OCI-LY1 (cell line): ENCODE results near the gene UFD1.

Source experiments
- H2AFZ ChIP-seq: fragments of 200-600 bp; sonication (generic), shearing (Covaris generic); 2 replicates; pipeline ENCODE4 v1.6.0; 2014; ENCODE audit warnings: antibody characterized with exemption, mild to moderate bottlenecking, low read length
- H3F3A ChIP-seq: fragments of 200-600 bp; sonication (generic), shearing (Covaris generic); 2 replicates; pipeline ENCODE4 v1.6.0; 2014; ENCODE audit warnings: mild to moderate bottlenecking, antibody characterized with exemption, low read length, moderate library complexity; ENCODE audit not compliant: insufficient read depth
- H3K27ac ChIP-seq: fragments of 200-600 bp; sonication (generic); 2 replicates; pipeline ENCODE4 v1.5.1; 2014; ENCODE audit warnings: low read length, mixed run types, mild to moderate bottlenecking, low read depth; ENCODE audit not compliant: poor library complexity, severe bottlenecking
- H3K27me3 ChIP-seq: fragments of 200-600 bp; sonication (generic); 2 replicates; pipeline ENCODE4 v1.6.0; 2014; ENCODE audit warnings: antibody characterized with exemption, mild to moderate bottlenecking, low read length, moderate library complexity; ENCODE audit not compliant: insufficient read depth
- H3K36me3 ChIP-seq: fragments of 200-600 bp; sonication (generic); 2 replicates; pipeline ENCODE4 v1.6.1; 2014; ENCODE audit warnings: mild to moderate bottlenecking, antibody characterized with exemption, low read length, moderate library complexity, mixed read lengths; ENCODE audit not compliant: insufficient read depth
- H3K4me1 ChIP-seq: fragments of 200-600 bp; sonication (generic); 2 replicates; pipeline ENCODE4 v1.5.1; 2014; ENCODE audit warnings: mild to moderate bottlenecking, low read length, moderate library complexity; ENCODE audit not compliant: insufficient read depth, severe bottlenecking
- H3K4me2 ChIP-seq: fragments of 200-600 bp; sonication (generic), shearing (Covaris generic); 2 replicates; pipeline ENCODE4 v1.6.1; 2014; ENCODE audit warnings: low read length
- H3K4me3 ChIP-seq: fragments of 200-600 bp; sonication (generic); 2 replicates; pipeline ENCODE4 v1.5.1; 2014; ENCODE audit warnings: low read length, low read depth, mild to moderate bottlenecking, mixed read lengths; ENCODE audit not compliant: poor library complexity, severe bottlenecking
- H3K79me2 ChIP-seq: fragments of 200-600 bp; shearing (Covaris generic); 2 replicates; pipeline ENCODE4 v1.6.1; 2016; ENCODE audit warnings: mixed run types, low read length, mixed read lengths; ENCODE audit not compliant: insufficient read depth
- H3K9ac ChIP-seq: fragments of 200-600 bp; sonication (generic), shearing (Covaris generic); 2 replicates; pipeline ENCODE4 v1.6.1; 2014; ENCODE audit warnings: mild to moderate bottlenecking, low read length, mixed read lengths
- H3K9me2 ChIP-seq: fragments of 200-600 bp; sonication (generic), shearing (Covaris generic); 2 replicates; pipeline ENCODE4 v1.6.1; 2014; ENCODE audit warnings: low read depth, mild to moderate bottlenecking, low read length, mixed read lengths
- H3K9me3 ChIP-seq: fragments of 200-600 bp; shearing (Covaris generic); 2 replicates; pipeline ENCODE4 v1.6.1; 2014; ENCODE audit warnings: low read length, mixed read lengths
- H4K20me1 ChIP-seq: fragments of 200-600 bp; sonication (generic), shearing (Covaris generic); 2 replicates; pipeline ENCODE4 v1.6.0; 2016; ENCODE audit warnings: mild to moderate bottlenecking, low read length; ENCODE audit not compliant: insufficient read depth
- CTCF ChIP-seq: fragments of 200-600 bp; sonication (generic), shearing (Covaris generic); IDR thresholded peaks from 2 replicates; pipeline ENCODE4 v1.5.1; 2017; ENCODE audit warnings: mild to moderate bottlenecking, antibody characterized with exemption, low read length, moderate library complexity, mixed read lengths
- EZH2 ChIP-seq: fragments of 200-600 bp; sonication (generic), shearing (Covaris generic); IDR thresholded peaks from 2 replicates; pipeline ENCODE4 v1.8.0; 2017; ENCODE audit warnings: borderline replicate concordance, mixed run types, mild to moderate bottlenecking, antibody characterized with exemption, low read length, moderate library complexity, mixed read lengths

Gene UFD1

GRCh38 chr22:19401483-19401882, 77.5 kb downstream of the UFD1 start:
- Histone ChIP-seq H4K20me1 (no peaks in the 10 kb centered on the region), H3K79me2 (no peaks in the 10 kb centered on the region), H3K4me2 (no peak overlapping the region), H3K9ac (no peak overlapping the region), H3F3A (no peaks in the 10 kb centered on the region), H3K36me3 (peaks cover 89% of the 10 kb centered on the region), H2AFZ (no peak overlapping the region), H3K27ac (no peak overlapping the region), H3K9me3 (no peaks in the 10 kb centered on the region), H3K9me2 (no peaks in the 10 kb centered on the region), H3K27me3 (no peaks in the 10 kb centered on the region), H3K4me3 (no peak overlapping the region), H3K4me1 (no peaks in the 10 kb centered on the region)
- no peak for TF ChIP-seq CTCF
- TF ChIP-seq EZH2 = no peak

GRCh38 chr22:19400881-19401280, 78.1 kb downstream of the UFD1 start:
- no peaks in the 10 kb centered on the region for H3K27me3 ChIP-seq
- H3K4me3 ChIP-seq = no peak overlapping the region
- no peak overlapping the region for H3K4me2 ChIP-seq
- H3K79me2 ChIP-seq = no peaks in the 10 kb centered on the region
- H3K9me2 ChIP-seq = no peaks in the 10 kb centered on the region
- H3F3A ChIP-seq = no peaks in the 10 kb centered on the region
- H4K20me1 ChIP-seq = no peaks in the 10 kb centered on the region
- H3K9ac ChIP-seq = no peak overlapping the region
- H2AFZ ChIP-seq = no peak overlapping the region
- no peaks in the 10 kb centered on the region for H3K4me1 ChIP-seq
- no peaks in the 10 kb centered on the region for H3K9me3 ChIP-seq
- TF ChIP-seq CTCF (no peak), EZH2 (no peak)
- peaks cover 88% of the 10 kb centered on the region for H3K36me3 ChIP-seq
- no peak overlapping the region for H3K27ac ChIP-seq
